ENCODE measurements around the gene NPR1. TPM values are rescaled to one million over a fixed set of nuclear protein-coding genes. Genes with fewer than 3 reads are reported as not detected.
"Not testable (repeated sequence)": the region's sequence is repeated elsewhere in the genome, so short reads cannot be mapped to it uniquely, and the experiment has no call there.

The NPR1 gene
- total RNA-seq, 1 donor, result under 0.01 TPM

DNA sequence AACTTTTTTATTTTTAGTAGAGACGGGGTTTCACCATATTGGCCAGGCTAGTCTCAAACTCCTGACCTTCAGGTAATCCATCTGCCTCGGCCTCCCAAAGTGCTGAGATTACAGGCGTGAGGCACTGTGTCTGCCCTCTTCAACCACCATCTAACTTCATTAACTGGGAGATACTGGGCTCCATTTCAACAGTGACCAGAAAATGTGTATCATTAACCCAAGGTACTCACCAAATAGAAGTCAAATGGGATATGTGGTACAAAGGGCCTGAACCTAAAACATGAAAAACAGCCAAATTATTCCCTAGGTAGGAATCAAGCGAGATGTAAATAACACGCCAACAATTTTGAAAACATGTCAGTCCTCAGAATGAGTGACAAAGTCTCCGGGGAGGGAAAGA lies 8.9 kb upstream of the NPR1 start:
- TF ChIP-seq, protein P1, sequence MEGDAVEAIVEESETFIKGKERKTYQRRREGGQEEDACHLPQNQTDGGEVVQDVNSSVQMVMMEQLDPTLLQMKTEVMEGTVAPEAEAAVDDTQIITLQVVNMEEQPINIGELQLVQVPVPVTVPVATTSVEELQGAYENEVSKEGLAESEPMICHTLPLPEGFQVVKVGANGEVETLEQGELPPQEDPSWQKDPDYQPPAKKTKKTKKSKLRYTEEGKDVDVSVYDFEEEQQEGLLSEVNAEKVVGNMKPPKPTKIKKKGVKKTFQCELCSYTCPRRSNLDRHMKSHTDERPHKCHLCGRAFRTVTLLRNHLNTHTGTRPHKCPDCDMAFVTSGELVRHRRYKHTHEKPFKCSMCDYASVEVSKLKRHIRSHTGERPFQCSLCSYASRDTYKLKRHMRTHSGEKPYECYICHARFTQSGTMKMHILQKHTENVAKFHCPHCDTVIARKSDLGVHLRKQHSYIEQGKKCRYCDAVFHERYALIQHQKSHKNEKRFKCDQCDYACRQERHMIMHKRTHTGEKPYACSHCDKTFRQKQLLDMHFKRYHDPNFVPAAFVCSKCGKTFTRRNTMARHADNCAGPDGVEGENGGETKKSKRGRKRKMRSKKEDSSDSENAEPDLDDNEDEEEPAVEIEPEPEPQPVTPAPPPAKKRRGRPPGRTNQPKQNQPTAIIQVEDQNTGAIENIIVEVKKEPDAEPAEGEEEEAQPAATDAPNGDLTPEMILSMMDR (IDR thresholded peaks at IDR 0.05; ENCODE audit: extremely low read depth, low read depth, low read length), result no peak
- Histone ChIP-seq H3K36me3 (ENCODE audit: insufficient read depth, low read length) (peaks cover 52% of the 10 kb centered on the region), H2AFZ (ENCODE audit: low read length) (no peak overlapping the region), H3K27me3 (ENCODE audit: insufficient read depth, low read length) (no peaks in the 10 kb centered on the region), H3K27ac (ENCODE audit: low read depth, low read length) (peak overlapping the region; percentile 90), H3K4me1 (ENCODE audit: insufficient read depth, low read length) (peaks cover 12% of the 10 kb centered on the region), H4K20me1 (ENCODE audit: insufficient read depth, low read length) (peaks cover 6% of the 10 kb centered on the region), H3K79me2 (ENCODE audit: insufficient read depth, low read length) (peaks cover 38% of the 10 kb centered on the region), H3K9me3 (ENCODE audit: low read depth, low read length) (no peaks in the 10 kb centered on the region), H3K4me2 (ENCODE audit: insufficient read depth, low read length) (peak overlapping the region; percentile 94), H3K4me3 (ENCODE audit: insufficient read depth, low read length) (peak overlapping the region; percentile 95)
- DNase-seq (ENCODE audit: insufficient read length, low spot score, missing footprints), result peak; percentile 44

DNA sequence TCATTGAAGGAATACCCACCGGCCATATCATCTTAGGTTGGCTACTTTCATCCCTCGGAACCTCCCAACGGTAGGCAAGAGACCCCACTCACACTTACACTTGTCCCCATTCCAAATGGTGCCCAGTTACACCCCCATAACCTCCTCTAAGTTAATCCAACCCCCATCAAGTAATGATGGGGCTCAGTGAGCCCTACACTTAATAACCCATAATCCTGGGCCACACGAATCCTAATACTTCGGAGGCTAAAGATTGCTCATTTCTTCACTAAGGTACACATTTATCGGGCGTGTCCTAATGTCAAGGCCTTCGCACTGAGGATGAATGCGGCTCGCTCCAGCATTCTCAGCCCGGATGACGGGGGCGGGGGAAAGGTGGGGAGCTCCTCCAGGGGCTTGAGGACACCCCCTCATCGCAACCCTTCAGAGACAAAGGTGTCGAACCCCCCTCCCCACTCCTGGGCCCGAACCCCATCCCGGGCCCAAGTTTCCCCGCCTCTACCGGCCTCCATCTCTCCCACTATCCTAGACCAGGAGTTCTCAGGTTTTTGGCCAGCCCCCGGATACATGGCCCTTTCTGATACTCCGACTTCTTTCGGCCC lies 8.1 kb upstream of the NPR1 start:
- peak overlapping the region; percentile 75 for H2AFZ ChIP-seq (ENCODE audit: low read length)
- DNase-seq (ENCODE audit: insufficient read length, low spot score, missing footprints), result peak; percentile 26

DNA sequence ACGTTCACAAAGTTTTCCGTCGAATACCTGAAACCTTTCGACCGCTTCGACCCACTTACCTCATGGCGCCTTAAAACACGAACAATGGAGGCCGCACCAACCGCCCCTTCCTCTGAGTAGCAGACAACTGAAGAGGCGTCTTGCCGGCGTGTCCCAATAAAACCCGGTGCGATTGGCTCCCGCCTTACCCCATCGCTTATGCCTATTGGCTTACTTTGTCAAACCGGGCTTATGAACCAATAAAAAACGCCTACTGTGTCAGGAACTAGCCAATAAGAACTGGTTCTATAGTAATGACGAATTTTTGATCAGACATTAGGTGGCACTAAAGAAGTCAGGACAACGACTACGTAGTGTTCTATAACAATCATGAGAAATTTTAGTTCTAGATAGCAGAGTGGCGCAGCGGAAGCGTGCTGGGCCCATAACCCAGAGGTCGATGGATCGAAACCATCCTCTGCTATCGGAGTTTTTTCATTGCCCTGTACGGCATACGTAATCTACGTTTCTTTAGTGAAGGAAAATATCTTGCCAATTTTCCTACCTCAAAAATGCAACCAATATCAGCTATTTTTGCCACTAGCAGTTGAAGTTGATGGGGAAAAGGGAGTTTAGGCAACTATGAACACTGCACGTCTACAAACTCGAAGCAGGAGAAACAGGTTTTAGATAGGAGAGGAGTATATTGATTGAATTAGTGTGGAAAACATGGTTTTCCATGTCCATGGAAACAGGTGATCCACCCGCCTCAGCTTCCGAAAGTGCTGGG lies 7.4 kb upstream of the NPR1 start, which contains the start of gene ILF2:
Gene ILF2, minus strand, starts transcription at position 135 of the 769 bp plus-strand sequence. Its CDS starts 71 bp downstream, at position 64.
- Histone ChIP-seq H4K20me1 (ENCODE audit: insufficient read depth, low read length) (peaks cover 6% of the 10 kb centered on the region), H3K27ac (ENCODE audit: low read depth, low read length) (peak within 1 kb of the TSS; percentile 90), H3K4me2 (ENCODE audit: insufficient read depth, low read length) (peak within 1 kb of the TSS; percentile 94), H3K79me2 (ENCODE audit: insufficient read depth, low read length) (peaks cover 38% of the 10 kb centered on the region), H2AFZ (ENCODE audit: low read length) (peak within 1 kb of the TSS; percentile 85), H3K27me3 (ENCODE audit: insufficient read depth, low read length) (no peaks in the 10 kb centered on the region), H3K36me3 (ENCODE audit: insufficient read depth, low read length) (peaks cover 37% of the 10 kb centered on the region), H3K4me3 (ENCODE audit: insufficient read depth, low read length) (peak within 1 kb of the TSS; percentile 95), H3K9me3 (ENCODE audit: low read depth, low read length) (no peaks in the 10 kb centered on the region), H3K4me1 (ENCODE audit: insufficient read depth, low read length) (peaks cover 12% of the 10 kb centered on the region)
- peak; percentile 98 for DNase-seq (ENCODE audit: insufficient read length, low spot score, missing footprints)
- TF ChIP-seq, protein P1 (IDR thresholded peaks at IDR 0.05; ENCODE audit: extremely low read depth, low read depth, low read length), result peak; percentile 31

More for the DNA sequence above, 8.1 kb upstream of the NPR1 start:
- H3K4me1 ChIP-seq (ENCODE audit: insufficient read depth, low read length), result peaks cover 12% of the 10 kb centered on the region
- peak overlapping the region; percentile 95 for H3K4me3 ChIP-seq (ENCODE audit: insufficient read depth, low read length)
- H3K79me2 ChIP-seq (ENCODE audit: insufficient read depth, low read length), result peaks cover 38% of the 10 kb centered on the region
- H3K9me3 ChIP-seq (ENCODE audit: low read depth, low read length), result no peaks in the 10 kb centered on the region
- peaks cover 6% of the 10 kb centered on the region for H4K20me1 ChIP-seq (ENCODE audit: insufficient read depth, low read length)
- TF ChIP-seq, protein P1 (IDR thresholded peaks at IDR 0.05; ENCODE audit: extremely low read depth, low read depth, low read length), result no peak
- H3K27ac ChIP-seq (ENCODE audit: low read depth, low read length), result peak overlapping the region; percentile 90
- H3K27me3 ChIP-seq (ENCODE audit: insufficient read depth, low read length), result no peaks in the 10 kb centered on the region
- peak overlapping the region; percentile 94 for H3K4me2 ChIP-seq (ENCODE audit: insufficient read depth, low read length)
- H3K36me3 ChIP-seq (ENCODE audit: insufficient read depth, low read length), result peaks cover 44% of the 10 kb centered on the region

DNA sequence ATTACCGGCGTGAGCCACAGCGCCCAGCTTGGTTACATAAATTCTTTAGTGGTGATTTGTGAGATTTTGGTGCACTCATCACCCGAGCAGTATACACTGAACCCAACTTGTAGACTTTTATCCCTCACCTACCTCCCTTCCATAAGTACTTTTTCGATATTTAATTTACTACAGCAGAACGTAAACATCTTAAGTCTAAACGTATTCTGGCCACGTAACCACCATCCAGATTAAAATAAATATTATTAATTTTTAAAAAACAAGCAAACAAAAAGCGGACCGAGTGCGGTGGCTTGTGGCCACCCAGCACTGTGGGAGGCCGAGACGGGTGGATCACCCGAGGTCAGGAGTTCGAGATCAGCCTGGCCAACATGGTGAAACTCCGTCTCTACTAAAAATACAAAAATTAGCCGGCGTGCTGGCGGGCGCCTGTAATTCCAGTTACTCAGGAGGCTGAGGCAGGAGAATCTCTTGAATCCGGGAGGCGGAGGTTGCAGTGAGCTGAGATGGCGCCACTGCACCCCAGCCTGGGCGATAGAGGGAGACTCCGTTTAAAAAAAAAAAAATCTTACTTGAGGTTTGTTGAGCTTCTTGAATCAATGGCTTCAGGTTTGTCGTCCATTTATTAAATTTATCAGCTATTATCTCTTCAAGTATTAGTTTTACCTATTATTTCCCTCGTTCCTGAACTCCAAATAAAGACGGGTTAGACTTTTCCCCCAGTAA lies 6.7 kb upstream of the NPR1 start:
- Histone ChIP-seq H3K27ac (ENCODE audit: low read depth, low read length) (peak overlapping the region; percentile 77), H3K4me2 (ENCODE audit: insufficient read depth, low read length) (peak overlapping the region; percentile 82), H3K4me3 (ENCODE audit: insufficient read depth, low read length) (peak overlapping the region; percentile 62), H3K4me1 (ENCODE audit: insufficient read depth, low read length) (peaks cover 12% of the 10 kb centered on the region), H3K36me3 (ENCODE audit: insufficient read depth, low read length) (peaks cover 30% of the 10 kb centered on the region), H2AFZ (ENCODE audit: low read length) (peak overlapping the region; percentile 85), H3K79me2 (ENCODE audit: insufficient read depth, low read length) (peaks cover 38% of the 10 kb centered on the region)
- not testable (repeated sequence) for H3K9me3 ChIP-seq (ENCODE audit: low read depth, low read length); H3K27me3 ChIP-seq (ENCODE audit: insufficient read depth, low read length); H4K20me1 ChIP-seq (ENCODE audit: insufficient read depth, low read length)
- peak; percentile 66 for DNase-seq (ENCODE audit: insufficient read length, low spot score, missing footprints)

Measured in osteoblast (primary cell).